ENCODE results near the gene BMERB1. TPM values are rescaled to one million over a fixed set of nuclear protein-coding genes. Genes with fewer than 3 reads are reported as not detected.

Gene BMERB1
- total and polyA plus RNA-seq, 9 of the 15 experiments (the other 6 are each of a cell fraction or from before 2014, with no cell fraction given), result 0.29 to 2.9 (median 0.94) TPM

DNA sequence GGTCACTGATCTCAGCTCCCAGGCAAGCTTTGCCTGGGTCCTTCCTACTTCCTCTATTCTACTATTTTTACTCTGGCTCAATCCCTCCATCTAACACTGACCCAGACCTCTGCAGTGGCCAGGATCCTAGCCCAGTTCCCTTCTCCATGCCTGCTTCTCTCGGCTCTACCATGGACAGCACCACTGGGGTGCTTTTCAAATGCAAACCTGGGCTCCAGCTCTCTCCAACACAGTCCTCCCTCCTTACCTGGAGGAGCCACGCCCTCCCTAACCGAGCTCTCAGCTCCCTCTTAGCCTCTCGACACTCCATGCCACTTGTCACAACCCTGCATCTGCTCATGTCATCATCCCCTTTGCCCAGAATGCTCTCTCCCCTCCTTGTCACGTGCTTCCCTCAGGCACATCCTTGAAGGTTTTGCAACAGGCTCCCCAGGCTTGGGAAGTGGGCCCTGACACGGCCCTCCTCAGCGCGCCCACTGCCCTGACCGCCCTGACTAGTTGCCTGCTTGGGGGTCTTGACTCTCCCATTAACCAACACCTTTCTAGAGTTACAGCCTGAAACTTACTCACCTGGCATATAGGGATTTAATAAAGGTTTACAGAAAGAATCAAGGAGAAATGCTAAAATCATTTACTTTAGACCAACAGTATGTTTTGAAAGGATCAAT lies 167.0 kb downstream of the BMERB1 start (continued):
- TF ChIP-seq, protein P1, sequence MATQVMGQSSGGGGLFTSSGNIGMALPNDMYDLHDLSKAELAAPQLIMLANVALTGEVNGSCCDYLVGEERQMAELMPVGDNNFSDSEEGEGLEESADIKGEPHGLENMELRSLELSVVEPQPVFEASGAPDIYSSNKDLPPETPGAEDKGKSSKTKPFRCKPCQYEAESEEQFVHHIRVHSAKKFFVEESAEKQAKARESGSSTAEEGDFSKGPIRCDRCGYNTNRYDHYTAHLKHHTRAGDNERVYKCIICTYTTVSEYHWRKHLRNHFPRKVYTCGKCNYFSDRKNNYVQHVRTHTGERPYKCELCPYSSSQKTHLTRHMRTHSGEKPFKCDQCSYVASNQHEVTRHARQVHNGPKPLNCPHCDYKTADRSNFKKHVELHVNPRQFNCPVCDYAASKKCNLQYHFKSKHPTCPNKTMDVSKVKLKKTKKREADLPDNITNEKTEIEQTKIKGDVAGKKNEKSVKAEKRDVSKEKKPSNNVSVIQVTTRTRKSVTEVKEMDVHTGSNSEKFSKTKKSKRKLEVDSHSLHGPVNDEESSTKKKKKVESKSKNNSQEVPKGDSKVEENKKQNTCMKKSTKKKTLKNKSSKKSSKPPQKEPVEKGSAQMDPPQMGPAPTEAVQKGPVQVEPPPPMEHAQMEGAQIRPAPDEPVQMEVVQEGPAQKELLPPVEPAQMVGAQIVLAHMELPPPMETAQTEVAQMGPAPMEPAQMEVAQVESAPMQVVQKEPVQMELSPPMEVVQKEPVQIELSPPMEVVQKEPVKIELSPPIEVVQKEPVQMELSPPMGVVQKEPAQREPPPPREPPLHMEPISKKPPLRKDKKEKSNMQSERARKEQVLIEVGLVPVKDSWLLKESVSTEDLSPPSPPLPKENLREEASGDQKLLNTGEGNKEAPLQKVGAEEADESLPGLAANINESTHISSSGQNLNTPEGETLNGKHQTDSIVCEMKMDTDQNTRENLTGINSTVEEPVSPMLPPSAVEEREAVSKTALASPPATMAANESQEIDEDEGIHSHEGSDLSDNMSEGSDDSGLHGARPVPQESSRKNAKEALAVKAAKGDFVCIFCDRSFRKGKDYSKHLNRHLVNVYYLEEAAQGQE (IDR thresholded peaks at IDR 0.05; ENCODE audit: borderline replicate concordance), result peak; percentile 91
- TF ChIP-seq, protein P1 (CRISPR knock-in tag; IDR thresholded peaks at IDR 0.05; ENCODE audit: low read depth), result 0 out of 2 replicates have a peak, but pooled peaks have one; percentile 30
- TF ChIP-seq, protein P2, sequence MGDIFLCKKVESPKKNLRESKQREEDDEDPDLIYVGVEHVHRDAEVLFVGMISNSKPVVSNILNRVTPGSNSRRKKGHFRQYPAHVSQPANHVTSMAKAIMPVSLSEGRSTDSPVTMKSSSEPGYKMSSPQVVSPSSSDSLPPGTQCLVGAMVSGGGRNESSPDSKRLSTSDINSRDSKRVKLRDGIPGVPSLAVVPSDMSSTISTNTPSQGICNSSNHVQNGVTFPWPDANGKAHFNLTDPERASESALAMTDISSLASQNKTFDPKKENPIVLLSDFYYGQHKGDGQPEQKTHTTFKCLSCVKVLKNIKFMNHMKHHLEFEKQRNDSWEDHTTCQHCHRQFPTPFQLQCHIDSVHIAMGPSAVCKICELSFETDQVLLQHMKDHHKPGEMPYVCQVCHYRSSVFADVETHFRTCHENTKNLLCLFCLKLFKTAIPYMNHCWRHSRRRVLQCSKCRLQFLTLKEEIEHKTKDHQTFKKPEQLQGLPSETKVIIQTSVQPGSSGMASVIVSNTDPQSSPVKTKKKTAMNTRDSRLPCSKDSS (IDR thresholded peaks at IDR 0.05; ENCODE audit: low read depth, partially characterized antibody), result no peak
- TF ChIP-seq MIER1 (IDR thresholded peaks at IDR 0.05; ENCODE audit: low read depth), result peak; percentile 69; the same call in 1 of the 2 replicates
- no peak for TF ChIP-seq ZC3H8 (IDR thresholded peaks at IDR 0.05)
- no peak for TF ChIP-seq KLF6 (CRISPR knock-in tag; IDR thresholded peaks at IDR 0.05; ENCODE audit: borderline replicate concordance)
- TF ChIP-seq ZBTB2 (IDR thresholded peaks at IDR 0.05), result no peak
- peak; percentile 81 for TF ChIP-seq EHMT2 (IDR thresholded peaks at IDR 0.05)

Data from K562 (cell line).